Epithelial cell of proximal tubule (primary cell): Measurements from ENCODE around the gene MAN1B1. TPM values are rescaled to one million over a fixed set of nuclear protein-coding genes. Genes with fewer than 3 reads are reported as not detected.

Experiments
- DNase-seq: peaks from one replicate; pipeline ENCODE4 v3.0.0-alpha.2; 2011; ENCODE audit warnings: low read depth
- H3K4me3 ChIP-seq: 2 replicates; pipeline ENCODE4 v1.5.1; 2011; ENCODE audit warnings: low read depth, mild to moderate bottlenecking, low read length
- CTCF ChIP-seq: conservative IDR thresholded peaks from 2 replicates; pipeline ENCODE4 v1.5.1; 2012; ENCODE audit warnings: low read depth, mild to moderate bottlenecking, low read length
- total RNA-seq: library from RNA; depleted of rRNA; stranded (reverse); fragments of >200 nt; gene quantifications from 2 replicates; pipeline ENCODE4 v1.2.3, GENCODE V29; 2015

The MAN1B1 gene
- total RNA-seq, 1 donor from 2014 or later: 74.3 TPM

DNA sequence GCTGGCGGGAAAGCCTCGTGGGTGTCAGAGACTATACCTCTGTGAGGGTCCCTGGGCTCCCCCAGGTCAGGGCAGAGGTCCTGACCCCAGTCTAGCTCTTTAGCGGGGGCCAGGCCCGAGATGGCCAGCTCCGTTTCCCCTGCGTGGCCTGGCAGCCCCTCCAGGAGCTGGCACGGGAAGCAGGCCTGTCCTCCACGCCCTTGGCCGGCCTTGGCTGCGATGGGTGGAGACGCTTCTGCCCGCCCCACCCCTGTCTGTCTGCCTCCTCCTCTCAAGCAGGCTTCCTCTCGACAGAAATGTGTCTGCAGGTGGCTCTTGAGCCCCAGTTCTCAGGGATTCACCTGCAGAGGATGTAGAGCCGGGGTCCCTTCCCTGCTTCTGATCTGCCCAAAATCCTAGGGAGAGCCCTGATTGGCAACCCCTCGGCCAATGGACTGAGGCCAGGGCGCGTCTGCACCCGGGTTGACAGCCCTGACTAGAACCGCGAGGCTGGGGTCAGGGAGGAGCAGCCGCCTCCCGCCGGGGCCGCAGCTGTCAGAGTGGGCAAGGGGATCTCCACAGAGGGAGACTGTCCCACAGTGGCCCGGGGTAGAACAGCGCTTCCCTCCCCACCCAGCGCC is 49.6 kb downstream of the MAN1B1 start:
- no peak overlapping the region for H3K4me3 ChIP-seq
- no peak for TF ChIP-seq CTCF
- DNase-seq: no peak

GRCh38 chr9:137136881-137137607 is 50.3 kb downstream of the MAN1B1 start:
- no peak overlapping the region for H3K4me3 ChIP-seq
- no peak for DNase-seq
- no peak for TF ChIP-seq CTCF

DNA sequence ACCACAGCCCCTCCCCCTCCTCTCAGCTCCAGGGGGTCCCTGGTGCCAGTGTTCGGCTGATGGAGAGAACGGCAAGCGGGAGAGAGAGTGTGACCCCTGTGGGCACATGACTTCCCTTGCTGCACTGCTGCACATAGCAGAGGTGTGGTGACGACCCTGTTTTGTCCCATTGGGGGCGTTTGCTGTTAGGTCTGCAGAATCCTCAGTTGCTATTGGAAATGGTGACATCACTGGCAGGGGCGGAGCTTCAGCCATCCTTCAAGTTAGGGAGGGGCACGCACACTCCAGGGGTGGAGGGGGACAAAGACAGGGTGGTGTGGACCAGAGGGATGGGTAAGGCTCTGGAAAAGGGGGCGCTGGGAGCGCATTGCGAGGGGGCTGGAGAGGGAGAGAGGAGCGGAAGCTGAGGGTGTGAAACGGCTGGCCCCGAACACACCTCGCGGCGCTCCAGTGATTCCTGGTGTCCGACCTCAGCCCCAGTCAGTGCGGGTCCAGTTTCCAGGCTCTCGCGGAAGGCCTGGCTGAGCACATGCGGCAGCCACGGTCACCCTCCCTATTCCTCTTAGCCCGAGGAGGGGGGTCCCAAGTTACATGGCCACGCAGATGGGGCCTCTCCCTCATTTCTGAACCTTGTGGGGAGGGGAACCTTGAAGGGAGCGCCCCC is 51.4 kb downstream of the MAN1B1 start:
- no peak overlapping the region for H3K4me3 ChIP-seq
- TF ChIP-seq CTCF: no peak
- DNase-seq: no peak

GRCh38 chr9:137138722-137139467 is 52.1 kb downstream of the MAN1B1 start, which contains the start of gene GRIN1:
GRIN1 (plus strand) TSS chr9:137139154; CDS start chr9:137139487, 333 bp downstream.
- DNase-seq: no peak
- no peak within 1 kb of the TSS for H3K4me3 ChIP-seq
- no peak for TF ChIP-seq CTCF

GRCh38 chr9:137139468-137140150 is 52.8 kb downstream of the MAN1B1 start:
- no peak for DNase-seq
- no peak overlapping the region for H3K4me3 ChIP-seq
- no peak for TF ChIP-seq CTCF

GRCh38 chr9:137140151-137141012 is 53.6 kb downstream of the MAN1B1 start:
- TF ChIP-seq CTCF: no peak
- no peak overlapping the region for H3K4me3 ChIP-seq

More at GRCh38 chr9:137140151-137141012, 53.6 kb downstream of the MAN1B1 start:
- no peak for DNase-seq
